8988T (cell line): ENCODE results near the gene BPIFB6.

Experiments
- DNase-seq: peaks from one replicate; pipeline ENCODE4 v3.0.0; 2011

The BPIFB6 gene

GRCh38 chr20:33016581-33017109 is 14.8 kb upstream of the BPIFB6 start:
- DNase-seq: no peak

GRCh38 chr20:33017542-33017941 is 13.9 kb upstream of the BPIFB6 start:
- no peak for DNase-seq

- DNase-seq: no peak
Observed at GRCh38 chr20:33018169-33018931, 13.1 kb upstream of the BPIFB6 start.

GRCh38 chr20:33019465-33020277 is 11.8 kb upstream of the BPIFB6 start:
- DNase-seq: no peak

GRCh38 chr20:33020278-33021161 is 10.9 kb upstream of the BPIFB6 start:
- DNase-seq: no peak

- no peak for DNase-seq
Observed at GRCh38 chr20:33021879-33022278, 9.6 kb upstream of the BPIFB6 start.

- no peak for DNase-seq
Observed at GRCh38 chr20:33022289-33022688, 9.2 kb upstream of the BPIFB6 start.

- no peak for DNase-seq
Observed at GRCh38 chr20:33022694-33023438, 8.6 kb upstream of the BPIFB6 start.

- no peak for DNase-seq
Observed at GRCh38 chr20:33023439-33024242, 7.8 kb upstream of the BPIFB6 start.

- DNase-seq: no peak
Observed at GRCh38 chr20:33024243-33024560, 7.2 kb upstream of the BPIFB6 start.

- no peak for DNase-seq
Observed at GRCh38 chr20:33024609-33025317, 6.7 kb upstream of the BPIFB6 start.

- DNase-seq: no peak
Observed at GRCh38 chr20:33025318-33025876, 6.1 kb upstream of the BPIFB6 start.

- DNase-seq: no peak
Observed at GRCh38 chr20:33026072-33026778, 5.2 kb upstream of the BPIFB6 start.

GRCh38 chr20:33026779-33027759 is 4.4 kb upstream of the BPIFB6 start:
- no peak for DNase-seq

- DNase-seq: no peak
Observed at GRCh38 chr20:33027769-33028751, 3.4 kb upstream of the BPIFB6 start.

GRCh38 chr20:33028875-33029274 is 2.6 kb upstream of the BPIFB6 start:
- DNase-seq: no peak

- no peak for DNase-seq
Observed at GRCh38 chr20:33030076-33030475, 1.4 kb upstream of the BPIFB6 start.
